ENCODE results near the gene RGSL1.

Gene RGSL1

DNA sequence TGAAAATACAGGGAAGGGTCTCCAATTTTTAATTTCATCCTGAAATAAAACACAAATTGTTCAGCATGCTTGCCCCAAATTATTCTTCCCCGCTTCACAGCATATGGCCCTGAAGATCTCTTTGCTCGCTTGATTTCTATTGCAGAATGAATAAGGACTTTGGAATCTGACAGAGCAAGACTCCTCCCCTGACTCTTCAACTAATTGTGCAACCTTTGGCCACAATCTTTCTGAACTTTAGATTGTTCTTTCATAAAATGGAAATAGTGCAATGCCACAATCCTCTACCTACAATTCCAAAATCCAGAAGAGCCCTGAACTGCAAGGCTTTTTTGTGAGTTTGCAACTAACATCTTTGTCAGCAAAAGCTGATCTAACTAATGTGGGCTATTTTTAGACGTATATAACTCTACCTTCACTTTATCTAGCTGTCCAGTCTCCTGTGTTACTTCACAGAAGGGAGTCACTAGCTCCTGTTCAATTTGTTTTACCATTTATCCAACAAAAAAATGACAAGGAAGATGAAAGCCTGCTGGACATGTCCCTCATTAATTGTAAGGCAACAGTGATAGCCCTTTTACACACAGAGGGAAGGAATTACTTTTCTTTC, 125.7 kb downstream of the RGSL1 start:
- no peak for DNase-seq (ENCODE audit: low read depth, low spot score)
- H3K4me3 ChIP-seq (ENCODE audit: low read length): no peak overlapping the region

DNA sequence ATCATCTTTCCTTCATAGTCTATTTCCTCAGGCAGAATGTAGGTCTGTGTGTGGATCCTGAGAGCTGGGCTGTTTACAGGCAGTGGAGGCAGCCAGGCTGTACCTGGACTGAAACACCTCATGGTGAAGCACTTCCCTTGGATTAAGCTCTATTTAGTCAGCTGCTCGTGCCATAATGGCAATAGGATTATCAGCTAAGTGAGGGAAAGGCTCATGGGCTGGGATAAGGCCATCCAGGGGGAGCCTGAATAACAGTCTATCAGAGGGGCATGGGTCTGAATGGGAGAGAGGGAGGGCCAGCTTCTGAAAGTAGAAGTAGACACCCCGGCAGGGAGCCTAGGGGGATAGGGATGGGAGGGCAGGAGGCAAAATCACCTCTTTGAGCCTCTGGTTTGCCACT, 130.8 kb downstream of the RGSL1 start:
- DNase-seq (ENCODE audit: low read depth, low spot score): no peak
- H3K4me3 ChIP-seq (ENCODE audit: low read length): no peak overlapping the region

DNA sequence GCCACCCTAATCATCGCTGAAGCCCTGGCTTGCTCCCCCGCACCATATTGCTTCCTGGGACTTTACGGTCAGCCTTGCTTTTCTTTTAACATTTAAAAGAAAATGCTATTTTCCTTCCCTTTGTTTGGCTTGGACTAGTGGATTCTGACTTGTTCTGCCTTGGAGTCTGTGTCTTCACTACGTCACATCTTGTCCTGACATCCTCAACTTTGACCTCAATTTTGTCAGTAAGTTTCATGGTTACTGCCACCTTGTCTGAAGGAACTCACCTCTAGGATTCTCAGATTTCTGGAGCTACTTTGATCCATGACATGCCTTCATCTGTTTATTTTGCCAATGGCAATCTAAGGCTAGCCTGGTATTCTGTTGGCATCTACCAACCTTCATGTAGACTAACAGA, 134.8 kb downstream of the RGSL1 start:
- DNase-seq (ENCODE audit: low read depth, low spot score): no peak
- no peak overlapping the region for H3K4me3 ChIP-seq (ENCODE audit: low read length)

DNA sequence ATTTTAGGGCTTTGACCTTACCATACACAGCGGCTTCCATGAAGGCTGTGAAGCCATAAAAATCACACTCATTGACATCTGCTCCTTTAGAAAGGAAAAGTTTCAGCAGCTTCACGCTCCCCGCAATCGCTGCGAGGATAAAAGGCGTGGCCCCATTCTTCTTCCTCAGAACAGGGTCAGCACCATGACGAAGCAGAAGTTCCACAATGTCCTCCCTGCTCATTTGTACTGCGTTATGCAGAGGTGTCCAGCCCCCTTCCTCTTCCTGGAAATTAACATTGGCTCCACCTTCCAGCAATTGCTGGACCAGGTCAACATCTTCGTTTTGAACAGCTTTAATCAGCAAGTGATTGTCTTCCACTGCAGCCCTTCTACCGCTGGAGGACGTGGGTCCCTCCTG, 136.4 kb downstream of the RGSL1 start:
- H3K4me3 ChIP-seq (ENCODE audit: low read length): no peak overlapping the region
- DNase-seq (ENCODE audit: low read depth, low spot score): no peak

DNA sequence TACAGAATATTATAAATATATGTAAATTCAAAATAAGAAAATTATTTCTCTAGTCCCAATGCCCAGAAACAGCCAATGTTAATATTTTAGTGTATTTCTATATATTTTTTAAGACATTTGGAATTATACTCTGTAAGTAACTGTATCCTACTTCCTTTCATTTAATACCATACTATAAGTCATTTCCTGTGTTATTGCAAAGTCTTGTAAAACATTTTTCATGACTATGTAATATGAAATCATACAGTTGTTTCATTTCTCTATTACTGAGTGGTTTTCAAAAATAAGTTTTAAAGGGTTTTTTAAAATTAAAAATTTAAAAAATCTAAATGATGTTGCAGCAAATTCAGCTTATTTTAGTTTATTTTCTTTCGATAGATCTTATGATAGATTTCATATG, 137.1 kb downstream of the RGSL1 start:
- H3K4me3 ChIP-seq (ENCODE audit: low read length): no peak overlapping the region
- DNase-seq (ENCODE audit: low read depth, low spot score): no peak

DNA sequence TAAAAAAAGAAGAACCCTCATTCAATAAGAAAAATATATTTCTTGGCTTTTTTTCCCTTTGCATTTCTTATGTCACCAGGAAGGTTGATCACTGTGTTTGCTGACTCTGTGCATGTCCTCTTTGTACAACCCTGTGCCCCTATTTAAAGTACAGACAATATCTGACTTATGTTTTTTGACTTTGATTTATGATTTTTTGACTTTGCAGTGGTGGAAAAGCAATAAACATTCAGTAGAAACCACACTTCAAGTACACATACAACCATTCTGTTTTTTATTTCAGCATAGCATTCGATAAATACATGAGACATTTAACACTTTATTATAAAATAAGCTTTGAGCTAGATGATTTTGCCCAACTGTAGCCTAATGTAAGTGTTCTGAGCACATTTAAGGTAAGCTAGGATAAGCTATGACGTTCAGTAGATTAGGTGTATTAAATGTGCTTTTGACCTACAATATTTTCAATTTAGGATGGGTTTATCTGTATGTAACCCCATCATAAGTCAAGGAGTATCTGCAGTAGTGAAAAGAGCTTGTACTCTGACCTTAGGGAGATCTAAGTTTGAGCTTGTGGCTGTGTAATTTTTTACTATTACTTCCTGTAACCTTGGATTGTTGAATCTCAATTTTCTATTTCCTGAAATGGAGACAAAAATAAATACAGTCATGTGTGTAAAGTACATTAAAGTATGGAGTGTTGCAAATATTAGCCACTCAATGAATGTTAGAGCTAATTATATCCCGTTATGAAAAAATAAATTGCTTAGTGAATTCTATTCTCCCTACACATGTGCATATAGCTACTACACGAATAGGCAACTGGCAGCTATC, 137.9 kb downstream of the RGSL1 start:
- peak overlapping the region; percentile 88 for H3K4me3 ChIP-seq (ENCODE audit: low read length)
- DNase-seq (ENCODE audit: low read depth, low spot score): no peak

DNA sequence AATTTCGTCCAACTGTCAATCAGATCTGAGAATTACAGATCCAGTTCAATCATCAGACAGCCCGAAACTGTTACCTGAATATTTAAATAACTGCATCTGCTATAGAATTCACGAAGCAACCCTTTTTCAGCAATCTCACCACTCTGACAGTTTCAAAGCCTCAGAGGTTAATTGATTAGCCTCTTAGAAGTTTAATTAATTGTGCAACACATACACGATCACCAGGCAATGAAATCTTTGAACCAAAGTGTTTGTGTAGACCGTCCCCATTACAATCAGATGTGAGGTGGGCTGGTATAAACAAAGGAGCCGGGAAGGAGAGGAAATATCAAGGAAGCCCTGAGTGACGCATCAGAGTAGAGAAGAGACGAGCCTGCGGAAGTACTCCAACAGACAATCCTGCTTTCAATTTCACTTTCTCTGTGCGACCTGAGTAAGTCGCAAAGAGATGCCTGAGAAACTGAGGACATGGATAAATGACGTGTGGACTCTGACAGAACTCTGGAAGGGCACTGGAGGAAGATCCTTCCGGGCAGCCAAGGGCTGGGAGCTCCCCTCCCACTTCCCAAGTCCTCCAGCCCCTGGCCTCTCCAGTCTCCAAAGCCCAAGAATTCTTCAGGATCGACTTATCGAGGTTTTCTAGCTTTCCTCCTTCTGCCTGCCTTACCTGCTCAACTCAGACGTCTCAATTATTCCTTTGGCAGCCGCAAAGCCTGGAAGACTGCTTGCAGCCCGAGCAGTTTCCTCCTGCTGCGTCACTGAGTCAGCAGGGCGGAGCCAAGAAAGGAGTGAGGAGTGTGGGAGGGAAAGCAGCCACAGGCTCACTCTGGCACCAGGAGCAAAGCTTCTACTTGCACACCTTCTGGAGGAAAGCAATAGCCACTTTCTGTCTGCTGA, 138.8 kb downstream of the RGSL1 start, which contains the start of gene RNASEL:
Gene RNASEL (minus strand): TSS at position 757 of the 897 bp plus-strand sequence. CDS start 2,450 bp downstream, outside the sequence.
- DNase-seq (ENCODE audit: low read depth, low spot score): peak; percentile 77
- H3K4me3 ChIP-seq (ENCODE audit: low read length): peak within 1 kb of the TSS; percentile 88

DNA sequence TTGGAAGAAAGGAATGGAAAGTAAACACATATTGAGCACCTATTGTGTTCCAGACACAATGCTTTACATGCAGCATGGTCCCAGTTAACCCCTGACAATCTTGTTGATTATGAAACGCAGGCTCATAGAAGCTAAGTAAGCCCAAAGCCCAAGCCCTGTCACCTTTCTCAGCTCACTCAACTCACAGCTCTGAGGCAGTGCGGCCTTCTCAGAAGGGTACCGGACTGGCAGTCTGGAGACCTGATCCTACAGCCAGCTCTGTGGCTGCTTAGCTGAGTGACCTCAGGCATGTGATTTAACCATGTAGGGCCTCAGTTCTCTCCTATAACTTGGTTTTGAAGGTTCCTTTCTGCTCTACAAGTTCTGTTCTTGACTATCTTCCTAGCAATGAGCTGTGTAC, 139.6 kb downstream of the RGSL1 start:
- peak overlapping the region; percentile 88; the same call in 1 of the 2 replicates for H3K4me3 ChIP-seq (ENCODE audit: low read length)
- DNase-seq (ENCODE audit: low read depth, low spot score): no peak

DNA sequence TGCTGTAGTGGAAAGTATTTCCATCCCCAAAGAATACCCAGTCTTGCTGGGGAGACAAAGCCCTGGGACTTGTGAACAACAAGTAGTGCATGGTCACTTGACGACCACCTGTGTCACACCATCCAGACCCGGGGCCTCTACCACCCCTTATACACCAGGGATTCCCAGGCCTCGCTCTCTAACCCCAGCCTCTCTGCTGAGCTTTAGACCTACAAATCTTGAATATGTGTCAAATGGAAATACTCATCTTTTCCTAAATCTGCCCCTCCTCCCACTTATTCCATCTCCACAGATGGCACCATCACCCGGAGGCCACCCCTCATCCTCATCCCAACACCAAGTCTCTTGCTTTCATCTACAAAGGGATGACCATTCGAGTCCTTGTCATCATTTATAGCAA, 140.0 kb downstream of the RGSL1 start:
- DNase-seq (ENCODE audit: low read depth, low spot score): no peak
- H3K4me3 ChIP-seq (ENCODE audit: low read length): no peak overlapping the region

DNA sequence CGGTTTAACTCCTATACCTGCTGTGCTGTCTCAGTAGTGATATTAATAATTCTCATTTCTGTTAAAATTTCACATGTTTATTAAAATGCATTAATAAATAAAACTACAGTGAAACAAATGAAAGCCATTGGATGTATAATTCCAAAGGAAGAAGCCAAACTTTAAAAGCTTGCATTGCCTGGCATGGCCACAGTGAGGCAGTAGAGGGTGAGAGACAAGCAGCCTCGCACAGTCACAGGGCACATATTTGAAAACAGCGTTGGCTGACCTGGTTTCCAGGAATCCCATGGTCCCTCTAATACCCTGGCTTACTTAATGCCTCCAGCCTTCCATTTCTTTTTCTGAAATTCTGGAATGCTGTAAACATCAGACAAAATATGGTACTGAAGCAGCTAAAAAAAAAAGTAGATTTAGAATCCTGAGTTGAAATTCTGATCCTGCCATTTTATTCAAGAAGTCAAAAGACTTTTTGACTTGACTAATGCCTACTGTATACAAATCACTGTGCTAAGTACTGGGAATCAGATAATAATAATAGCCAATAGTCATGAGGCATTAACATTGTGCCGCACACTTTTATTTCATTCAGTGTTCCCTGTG, 145.8 kb downstream of the RGSL1 start:
- peak; percentile 38 for DNase-seq (ENCODE audit: low read depth, low spot score)

DNA sequence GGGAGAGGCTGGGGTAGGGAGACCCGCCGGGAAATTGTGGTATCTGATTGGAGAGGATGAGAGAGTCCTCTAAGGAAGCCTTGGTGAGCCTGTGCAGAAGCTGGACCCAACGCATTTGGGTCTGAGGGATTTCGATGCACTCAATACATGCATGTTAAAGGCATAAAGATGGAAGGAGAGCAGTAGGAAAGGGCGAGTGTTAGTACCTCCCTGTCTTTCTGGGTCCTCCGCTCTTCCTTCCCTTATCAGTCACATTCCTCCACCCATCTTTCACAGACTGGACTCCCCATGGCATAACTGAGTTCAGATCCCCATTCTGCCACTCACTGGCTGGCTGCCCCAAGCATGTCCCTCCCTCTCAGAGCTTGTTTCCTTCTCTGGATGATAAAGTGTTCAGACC, 147.0 kb downstream of the RGSL1 start:
- H3K4me3 ChIP-seq (ENCODE audit: low read length): no peak overlapping the region
- no peak for DNase-seq (ENCODE audit: low read depth, low spot score)

More for the DNA sequence above, 145.8 kb downstream of the RGSL1 start:
- H3K4me3 ChIP-seq (ENCODE audit: low read length): no peak overlapping the region

DNA sequence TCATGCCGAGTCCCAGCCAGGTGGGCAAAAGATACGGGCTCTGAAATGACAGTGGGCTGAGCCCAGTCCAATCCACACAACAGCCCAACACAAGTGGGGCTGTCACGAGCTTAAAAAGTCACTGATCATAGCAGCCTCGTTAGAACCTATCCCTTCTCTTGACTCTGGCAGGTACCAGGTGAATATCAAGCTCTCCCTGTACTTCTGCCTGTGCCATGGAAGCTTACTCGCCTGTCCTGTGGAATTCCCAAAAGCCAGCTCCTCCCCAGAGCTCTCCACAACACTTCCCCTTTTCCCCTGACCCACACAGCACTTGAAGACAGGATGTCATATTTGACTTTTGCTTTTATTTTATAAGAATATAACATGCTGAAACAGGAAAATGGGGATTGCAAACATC, 148.3 kb downstream of the RGSL1 start:
- DNase-seq (ENCODE audit: low read depth, low spot score): no peak

DNA sequence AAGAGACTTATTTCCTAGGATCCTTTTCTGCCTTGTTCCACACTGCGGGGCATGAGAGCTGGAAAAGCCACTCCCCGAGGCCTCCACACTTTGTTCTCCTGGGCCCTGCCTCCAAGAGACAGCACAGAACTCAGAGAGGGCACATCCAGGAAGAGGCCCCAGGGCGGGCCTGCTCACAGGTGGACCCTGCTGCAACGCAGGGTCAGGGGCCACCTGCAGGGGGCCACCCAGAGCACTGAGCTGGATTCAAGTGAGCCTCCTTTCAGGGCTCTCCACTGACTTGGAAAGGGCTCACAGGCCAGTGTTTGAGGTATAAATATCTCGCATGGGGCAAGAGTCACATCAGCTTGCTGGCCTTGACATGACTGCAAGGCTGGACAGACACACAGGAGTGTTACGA, 149.4 kb downstream of the RGSL1 start:
- DNase-seq (ENCODE audit: low read depth, low spot score): no peak
- H3K4me3 ChIP-seq (ENCODE audit: low read length): no peak overlapping the region

More for the DNA sequence above, 148.3 kb downstream of the RGSL1 start:
- no peak overlapping the region for H3K4me3 ChIP-seq (ENCODE audit: low read length)

DNA sequence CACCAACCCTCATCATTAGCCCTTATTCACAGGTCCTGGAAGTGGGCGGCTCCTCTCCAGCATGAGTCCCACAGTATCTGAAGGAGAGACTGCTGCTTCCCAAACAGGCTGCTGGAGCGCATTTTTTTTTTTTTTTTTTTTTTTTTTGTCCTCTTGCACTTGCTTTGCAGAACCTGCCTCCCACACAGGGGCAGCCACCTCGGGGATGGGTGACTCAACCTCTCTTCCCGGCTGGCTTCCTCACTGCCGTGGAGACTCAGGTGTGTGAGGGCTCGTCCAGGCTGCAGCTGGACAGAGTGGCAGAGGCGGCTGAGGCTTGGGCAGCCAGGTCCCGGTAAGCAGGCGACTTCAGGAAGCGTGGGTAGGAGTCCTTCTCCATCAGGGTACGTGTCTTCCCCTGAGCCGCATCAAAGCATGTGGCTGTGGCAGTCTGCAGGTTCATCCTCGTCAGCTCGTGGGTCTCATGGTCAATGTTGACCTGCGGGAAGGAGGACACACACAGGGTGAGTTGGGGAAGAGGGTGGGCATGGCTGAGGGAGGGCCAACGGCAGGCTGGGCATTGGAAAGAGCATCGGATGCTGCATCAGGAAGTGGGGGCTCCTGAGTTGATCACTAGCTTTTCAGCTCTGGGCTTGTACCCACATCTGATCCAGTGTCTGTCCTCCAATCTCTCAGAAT, 150.2 kb downstream of the RGSL1 start:
- no peak overlapping the region for H3K4me3 ChIP-seq (ENCODE audit: low read length)

DNA sequence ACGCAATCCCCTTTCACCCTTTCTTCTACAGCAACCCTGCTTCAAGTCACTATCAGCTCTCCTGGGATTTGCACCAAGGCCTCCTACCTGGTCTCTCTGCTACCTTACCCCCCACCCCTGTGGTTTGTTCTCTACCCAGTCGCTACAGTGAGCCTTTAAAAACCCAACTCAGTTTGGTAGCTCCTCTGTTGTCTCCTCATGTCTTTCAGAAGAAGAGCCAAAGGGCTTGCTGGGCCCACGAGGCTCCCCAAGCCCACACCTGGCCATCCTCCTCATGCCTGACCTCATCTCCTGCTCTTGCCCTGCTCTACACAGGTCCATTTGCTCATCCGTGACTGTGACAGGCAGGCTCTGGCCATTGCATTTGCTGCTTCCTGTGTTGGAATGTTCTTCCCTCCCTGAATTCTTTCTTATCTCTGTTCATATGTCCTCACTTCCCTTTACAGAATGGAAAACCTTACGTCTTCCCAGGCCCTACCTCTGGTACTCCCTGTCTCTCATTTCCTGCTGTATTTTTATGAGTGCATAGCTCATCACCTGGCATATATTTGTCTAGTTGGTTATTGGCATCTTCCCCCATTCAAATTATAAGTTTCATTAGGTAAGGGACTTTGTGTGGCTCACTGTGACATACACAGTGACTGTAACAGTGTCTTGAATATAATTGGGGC, 150.9 kb downstream of the RGSL1 start:
- H3K4me3 ChIP-seq (ENCODE audit: low read length): no peak overlapping the region
- no peak for DNase-seq (ENCODE audit: low read depth, low spot score)

More for the DNA sequence above, 150.2 kb downstream of the RGSL1 start:
- no peak for DNase-seq (ENCODE audit: low read depth, low spot score)

DNA sequence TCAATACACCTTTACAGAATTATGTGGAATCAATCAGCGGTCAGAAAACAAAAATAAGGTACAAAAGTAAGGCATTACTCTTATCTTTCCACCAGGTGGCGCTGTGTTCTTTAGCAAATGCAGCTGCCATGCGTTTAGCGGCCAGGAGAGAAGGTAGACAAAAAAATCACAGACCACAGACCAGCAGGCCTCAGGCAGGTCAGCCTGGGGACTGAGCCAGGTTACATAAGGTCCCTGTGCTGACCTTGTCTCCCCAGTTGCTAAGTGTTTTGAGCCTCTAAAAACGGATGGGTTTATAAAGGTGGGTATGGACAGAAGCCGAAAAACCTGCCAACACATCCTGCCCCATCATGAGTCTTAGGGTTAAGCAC, 151.5 kb downstream of the RGSL1 start:
- no peak overlapping the region for H3K4me3 ChIP-seq (ENCODE audit: low read length)
- DNase-seq (ENCODE audit: low read depth, low spot score): peak; percentile 64

DNA sequence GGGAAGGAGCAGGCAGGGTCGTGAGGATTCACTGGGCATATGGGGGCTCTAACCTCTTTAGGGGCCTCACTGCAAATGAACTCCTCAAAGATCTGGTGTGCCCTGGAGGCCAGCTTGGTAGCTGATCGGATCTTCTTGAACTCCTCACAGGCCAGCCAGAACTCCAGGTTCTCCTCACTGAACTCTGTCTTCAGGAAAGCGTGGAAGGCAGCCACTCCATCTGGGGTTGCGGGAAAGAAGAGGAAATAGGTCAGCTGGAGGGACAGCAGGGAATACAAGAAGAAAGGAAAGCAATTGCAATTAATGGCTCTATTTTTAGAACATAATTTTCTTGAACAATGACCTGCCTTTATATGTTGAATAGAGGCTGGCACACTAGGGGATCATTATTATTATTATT, 152.0 kb downstream of the RGSL1 start:
- no peak overlapping the region for H3K4me3 ChIP-seq (ENCODE audit: low read length)
- no peak for DNase-seq (ENCODE audit: low read depth, low spot score)

DNA sequence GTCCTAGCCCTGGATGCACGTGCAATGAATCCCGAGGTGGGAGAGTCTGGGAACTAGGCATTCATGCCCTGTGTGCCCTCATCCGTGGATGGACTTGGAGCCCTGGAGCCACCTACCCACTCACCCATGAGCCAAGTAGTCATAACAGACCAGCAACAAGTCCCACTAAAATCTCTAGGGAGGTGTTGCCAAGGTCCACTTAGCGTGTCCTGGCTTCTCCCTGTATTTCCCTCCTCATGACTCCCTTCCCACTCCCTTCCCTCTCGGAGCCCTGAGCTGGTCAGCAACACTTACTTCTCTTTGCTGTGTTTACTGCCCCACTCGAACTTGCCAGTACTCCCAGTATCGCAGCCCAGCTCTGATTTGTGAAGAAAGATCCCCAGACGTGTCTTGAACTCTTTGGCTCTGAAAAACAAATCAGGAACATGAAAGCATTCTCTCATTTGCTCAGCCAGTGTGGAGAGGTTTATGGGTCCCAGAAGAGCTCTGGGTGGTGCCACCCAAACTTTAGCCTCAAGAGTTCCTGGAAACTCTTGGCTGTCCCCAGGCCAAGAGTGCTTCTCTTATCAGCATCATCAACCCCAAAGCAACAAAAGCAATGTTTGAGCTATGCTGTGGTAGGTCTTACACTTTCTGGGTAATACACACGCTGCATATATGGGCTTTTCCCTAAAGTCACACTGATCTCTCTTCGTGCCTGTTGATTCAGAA, 153.1 kb downstream of the RGSL1 start:
- no peak for DNase-seq (ENCODE audit: low read depth, low spot score)
- H3K4me3 ChIP-seq (ENCODE audit: low read length): no peak overlapping the region

Measured in Jurkat, Clone E6-1 (cell line).